CD4-positive, alpha-beta T cell treated with Interleukin-15 for 4 hours (primary cell): ENCODE results near the gene AHDC1.

Experiments
- DNase-seq: peaks from one replicate; pipeline ENCODE4 v3.0.0-alpha.2; 2020; ENCODE audit warnings: low spot score

Gene AHDC1

DNA sequence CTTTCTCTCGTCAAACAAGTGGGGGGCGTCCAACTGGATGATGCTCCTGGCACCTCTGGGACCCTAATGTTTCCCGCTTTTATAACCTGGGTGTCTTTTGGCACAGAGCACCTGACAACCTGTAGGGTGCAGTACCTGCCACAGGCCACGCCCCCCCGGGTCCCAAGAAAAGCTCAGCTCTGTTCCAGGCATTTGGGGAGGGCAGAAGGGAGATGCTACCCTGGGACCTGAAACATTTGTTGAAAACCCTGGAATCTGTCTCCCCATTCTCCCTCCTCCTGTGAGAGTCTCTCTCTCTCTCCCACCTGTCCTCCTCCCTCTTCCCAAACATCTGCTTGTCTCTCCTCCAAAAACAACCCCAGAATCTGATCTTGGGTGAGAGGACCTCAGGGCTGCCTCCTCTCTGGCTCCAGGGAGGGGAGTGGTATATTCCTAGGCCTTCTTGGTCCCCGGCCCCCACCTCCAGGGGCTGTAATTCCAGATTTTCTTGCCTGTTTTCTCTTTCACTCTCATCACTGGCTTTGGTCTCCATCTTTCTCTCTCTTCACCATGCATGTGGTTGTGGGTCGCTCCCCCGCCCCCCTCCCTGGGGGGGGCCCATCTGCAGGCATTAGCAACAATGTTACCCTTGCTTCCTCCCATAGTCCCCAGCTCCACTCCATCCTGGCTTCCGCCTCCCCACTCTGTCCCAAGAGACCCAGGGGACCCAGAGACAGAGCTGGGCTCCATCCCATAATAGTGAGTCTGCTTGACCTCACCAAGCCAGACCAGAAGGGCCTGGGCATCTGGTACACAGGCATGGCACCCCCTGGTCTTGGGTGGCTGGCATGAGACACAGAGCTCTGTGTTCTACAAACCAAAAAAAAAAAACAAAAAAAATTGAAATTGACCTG is 4.1 kb downstream of the AHDC1 start:
- DNase-seq, result no peak

DNA sequence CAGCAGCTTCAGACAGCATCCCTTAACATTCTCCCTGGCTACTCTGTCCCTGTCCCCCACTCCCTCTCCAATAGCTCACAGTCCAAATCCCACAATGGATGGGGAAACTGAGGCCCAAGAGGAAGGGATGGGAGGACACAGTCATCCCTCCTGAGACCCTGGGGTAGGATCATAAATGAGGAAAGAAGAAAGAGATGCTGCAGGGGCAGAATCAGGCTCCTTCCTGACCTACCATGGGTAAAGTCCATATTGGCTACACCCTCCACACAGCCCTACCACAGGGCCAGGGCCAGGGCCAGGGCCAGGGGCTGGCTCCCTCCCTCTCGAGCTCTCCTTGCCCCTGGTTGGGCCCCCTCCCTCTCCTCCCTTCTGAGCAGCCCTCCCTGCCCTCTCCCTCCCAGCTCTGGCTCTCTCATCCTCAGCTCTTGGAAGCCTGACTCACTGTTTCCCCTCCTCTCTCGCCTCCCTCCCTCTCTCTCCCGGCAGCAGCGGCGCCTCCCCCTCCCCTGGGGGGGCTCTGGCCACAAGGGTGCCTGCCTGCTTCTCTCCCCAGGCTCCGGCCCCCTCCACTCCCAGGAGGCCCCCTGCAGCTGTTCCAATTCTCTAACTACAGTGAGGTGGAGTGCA is 4.9 kb downstream of the AHDC1 start:
- DNase-seq, result peak; percentile 63

DNA sequence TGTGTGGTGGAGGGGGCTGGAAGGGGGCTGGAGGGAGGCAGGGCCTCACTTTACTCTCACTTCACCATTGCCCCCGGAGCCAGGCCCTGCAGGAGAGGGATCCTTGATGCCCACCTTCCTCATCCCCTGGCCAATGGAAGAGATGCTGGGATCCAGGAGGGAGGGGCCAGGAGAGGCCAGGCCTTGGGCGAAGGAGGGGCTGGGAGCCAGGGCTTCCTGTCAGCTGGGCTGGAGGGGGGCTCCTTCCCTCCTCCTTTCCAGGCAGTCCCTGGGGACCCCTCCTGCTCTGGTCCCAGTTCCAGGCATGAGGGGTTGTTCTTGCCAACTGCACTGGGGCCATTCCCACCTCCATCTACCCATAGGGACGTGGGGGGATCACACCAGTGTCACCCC is 5.7 kb downstream of the AHDC1 start:
- DNase-seq, result no peak

DNA sequence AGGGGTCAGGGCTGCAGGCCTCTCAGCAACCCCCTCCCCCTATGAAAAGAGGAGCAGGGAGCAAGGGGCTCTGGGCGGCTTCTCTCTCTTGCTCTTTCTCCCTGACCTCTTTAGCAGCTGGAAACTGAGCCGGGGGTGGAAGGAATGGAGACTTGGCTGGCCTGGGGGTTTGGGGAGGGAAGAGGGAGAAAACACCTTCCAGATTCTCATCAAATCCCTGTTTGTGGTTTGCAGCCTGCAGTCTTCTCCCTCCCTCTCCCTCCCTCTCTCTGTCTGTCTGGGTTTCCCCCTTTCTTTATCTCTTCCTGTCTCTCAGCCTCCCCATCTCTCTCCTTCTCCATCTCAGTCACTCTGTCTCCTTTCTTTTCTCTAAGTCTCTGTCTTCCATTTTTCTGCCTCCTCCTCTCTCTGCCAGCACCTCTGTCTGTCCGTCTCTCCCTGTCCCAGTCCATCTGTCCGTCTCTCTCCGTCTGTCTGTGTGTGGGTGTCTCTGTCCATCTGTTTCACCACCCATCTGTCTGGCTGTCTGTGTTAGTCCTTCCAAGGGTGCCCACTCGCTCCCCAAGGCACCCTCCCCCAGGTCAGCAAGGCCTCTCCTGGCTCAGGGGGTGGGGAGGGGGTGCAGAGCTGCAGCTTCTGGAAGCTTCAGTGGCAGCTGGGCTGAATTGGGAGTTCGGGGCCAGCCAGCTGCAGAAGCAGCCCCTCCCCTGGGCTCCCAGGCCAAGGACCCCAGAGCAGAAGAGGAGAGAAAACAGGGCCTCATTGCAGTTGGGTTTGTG is 6.2 kb downstream of the AHDC1 start:
- no peak for DNase-seq

DNA sequence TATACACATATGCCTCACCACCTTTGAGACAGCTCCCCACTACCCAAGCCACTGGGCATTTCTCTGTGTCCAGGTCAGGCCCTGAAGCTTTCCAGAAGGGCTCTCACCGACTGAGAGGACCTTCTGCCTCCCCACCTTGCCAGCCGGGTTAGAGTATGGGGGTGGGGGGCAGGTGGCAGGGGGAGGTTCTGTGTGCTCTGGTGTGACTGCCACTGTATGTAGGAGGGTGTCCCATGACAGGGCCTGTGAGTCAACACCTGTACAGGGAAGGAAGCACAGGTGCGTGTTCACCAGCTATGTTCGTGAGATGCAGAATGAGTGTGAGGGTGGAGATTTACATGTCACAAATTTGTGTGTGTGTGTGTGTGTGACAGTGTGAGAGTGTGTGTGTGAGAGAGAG is 7.0 kb downstream of the AHDC1 start:
- DNase-seq, result no peak

DNA sequence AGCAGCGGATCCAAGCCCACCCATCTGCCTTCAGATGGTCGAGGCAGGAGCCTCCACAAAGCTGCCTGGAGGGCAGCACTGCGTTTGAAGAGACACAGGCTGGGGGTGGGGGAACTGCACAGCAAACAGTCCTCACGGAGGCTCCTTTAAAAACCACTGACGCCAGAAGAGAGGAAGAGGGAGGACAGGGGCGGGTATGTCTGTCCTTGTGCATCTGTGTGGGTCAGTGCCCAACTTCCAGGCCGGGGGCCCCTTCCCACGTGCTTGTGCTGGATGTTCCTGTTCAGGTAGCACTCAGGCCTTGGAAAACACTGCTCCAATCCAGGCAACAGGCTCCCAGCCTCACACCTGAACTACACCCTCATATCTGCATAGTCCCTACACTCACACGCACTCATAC is 7.7 kb downstream of the AHDC1 start:
- DNase-seq, result no peak

DNA sequence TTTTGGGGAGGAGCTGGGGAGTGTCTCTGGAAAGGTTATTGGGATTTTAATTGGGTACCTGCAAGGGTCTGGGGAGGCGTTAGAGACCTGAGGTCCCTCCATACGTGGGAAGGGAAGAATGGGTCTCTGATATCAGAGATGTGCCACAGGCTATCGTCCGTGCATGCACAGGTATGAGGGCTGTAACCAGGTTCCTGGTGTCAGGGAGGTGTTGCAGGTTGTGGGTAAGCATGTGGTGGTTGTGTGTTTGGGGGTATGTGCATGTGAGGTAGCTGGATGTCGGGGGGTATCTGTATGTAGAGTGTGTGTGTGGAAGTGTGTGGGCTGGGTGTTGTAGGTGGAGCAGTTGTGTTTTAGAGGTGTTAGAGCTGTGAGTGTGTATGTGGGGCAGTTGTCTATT is 8.3 kb downstream of the AHDC1 start:
- DNase-seq, result no peak

DNA sequence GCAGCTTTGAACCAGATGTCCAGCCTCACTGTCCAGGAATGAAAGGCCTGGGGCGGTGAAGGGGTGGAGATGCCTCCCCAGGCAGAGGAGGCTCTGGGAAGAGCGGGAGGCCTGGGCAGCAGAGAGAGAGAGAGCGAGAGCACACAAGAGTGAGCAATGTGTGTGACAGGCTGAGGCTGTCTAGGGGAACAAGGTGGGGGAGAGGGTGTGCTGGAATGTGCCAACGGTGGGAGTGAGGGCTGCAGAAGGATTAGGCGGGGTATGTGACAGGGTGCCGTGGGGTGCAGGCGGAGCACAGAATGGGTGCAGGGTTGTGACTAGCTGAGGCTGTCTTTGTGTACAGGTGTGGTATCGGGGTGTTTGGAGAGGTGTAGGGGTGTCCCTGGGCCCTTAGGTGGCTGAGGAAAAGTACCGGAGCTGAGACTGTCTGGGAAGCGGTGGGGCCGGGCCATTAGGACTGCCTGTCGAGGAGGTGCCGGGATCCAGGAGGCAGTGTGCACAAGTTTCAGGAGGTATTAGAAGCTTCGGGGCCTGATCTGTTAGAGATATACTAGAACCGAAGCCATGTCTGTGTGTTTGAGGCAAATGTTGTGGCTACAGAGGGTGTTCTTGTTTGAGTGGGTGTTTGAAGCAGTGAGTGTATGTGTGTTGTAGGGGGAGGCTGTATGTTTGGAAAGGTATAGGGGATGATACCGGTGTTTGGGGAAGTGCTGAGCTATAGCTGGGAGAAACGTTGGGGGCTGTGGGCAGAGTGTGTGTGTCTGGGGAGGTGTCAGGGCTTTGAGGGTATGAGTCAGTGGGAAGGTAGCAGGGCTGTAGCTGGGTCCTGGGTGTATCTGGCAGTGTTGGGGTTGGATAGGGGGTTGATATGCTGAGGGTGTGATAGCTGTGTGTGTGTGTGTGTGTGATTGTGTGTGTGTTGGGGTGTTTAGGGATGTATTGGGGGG is 9.1 kb downstream of the AHDC1 start:
- peak; percentile 40 for DNase-seq

DNA sequence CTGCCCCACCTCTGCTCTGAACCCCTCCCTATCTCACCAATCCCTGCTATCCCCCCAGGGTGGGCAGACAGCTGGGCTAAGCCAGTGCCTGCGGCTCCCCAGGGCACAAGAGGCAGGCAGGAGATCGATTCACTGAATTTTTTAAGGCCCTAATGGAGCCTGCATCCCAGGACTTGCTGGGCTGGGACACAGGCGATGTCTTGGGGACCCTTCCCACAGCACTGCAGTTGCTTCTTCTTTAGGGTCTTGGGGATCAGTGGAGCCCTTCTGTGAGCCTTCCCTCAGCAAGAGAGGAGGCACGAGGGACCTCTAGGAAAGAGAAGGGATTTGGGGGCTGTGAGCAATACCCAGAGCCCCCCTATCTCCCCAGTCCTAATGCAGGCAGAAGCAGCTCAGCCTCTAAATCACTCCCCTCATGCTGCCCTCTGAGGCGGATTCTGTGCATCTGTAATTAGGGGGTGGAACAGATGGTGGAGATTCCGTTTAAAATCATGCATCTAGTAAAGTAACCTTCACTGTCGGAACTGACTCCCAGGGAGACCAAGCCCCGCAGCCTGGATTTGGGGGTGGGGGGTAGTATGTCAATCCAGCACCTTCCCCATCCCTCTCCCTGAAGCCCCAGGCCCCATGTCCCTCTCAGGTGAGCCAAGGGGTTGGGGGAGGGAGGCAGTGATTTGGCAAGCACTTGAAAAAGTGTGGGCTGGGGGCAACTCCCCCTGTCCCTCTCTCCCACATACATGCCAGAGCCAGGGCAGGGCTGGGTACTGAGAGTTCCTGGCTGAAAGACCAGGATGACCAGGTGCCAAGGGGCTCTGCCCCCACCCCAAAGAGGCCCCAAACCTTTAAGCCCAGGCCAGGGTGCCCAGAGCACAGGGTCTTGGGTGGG is 10.0 kb downstream of the AHDC1 start:
- DNase-seq, result no peak

DNA sequence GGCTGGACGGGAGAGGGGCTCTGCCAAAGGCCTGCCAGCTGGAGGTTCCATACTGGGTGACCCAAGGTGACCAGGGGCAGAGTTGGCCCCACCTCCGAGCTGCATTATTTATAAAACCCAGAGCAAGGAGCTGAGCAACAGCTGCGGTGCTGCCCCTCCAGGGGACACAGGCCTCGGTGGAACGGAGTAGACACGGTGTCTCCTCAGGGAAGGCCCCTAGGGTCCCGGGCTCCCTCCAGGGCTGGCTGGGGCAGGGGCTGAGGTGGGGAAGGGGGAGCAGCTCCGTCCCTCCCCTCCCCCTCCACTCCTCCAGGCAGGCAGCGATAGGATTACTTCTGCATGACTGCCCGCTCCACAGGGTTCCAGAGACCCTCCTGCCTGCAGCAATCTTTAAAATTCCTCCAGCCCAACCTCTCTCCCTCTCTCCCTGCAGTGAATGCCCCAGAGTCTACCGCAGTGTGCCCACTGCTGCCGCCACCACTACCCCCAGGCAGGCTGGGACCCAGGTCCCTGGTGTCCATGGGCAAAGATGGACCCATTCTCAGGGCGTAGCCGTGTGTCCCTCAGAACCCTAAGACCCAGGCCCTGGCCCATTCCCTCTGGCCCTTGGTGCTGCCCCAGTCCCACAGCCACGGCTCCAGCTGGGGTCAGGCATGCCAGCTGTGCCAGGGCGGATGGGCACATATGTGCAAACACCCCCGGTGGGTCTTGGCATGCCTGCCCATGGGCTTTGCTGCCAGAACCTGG is 10.8 kb downstream of the AHDC1 start:
- DNase-seq, result no peak

DNA sequence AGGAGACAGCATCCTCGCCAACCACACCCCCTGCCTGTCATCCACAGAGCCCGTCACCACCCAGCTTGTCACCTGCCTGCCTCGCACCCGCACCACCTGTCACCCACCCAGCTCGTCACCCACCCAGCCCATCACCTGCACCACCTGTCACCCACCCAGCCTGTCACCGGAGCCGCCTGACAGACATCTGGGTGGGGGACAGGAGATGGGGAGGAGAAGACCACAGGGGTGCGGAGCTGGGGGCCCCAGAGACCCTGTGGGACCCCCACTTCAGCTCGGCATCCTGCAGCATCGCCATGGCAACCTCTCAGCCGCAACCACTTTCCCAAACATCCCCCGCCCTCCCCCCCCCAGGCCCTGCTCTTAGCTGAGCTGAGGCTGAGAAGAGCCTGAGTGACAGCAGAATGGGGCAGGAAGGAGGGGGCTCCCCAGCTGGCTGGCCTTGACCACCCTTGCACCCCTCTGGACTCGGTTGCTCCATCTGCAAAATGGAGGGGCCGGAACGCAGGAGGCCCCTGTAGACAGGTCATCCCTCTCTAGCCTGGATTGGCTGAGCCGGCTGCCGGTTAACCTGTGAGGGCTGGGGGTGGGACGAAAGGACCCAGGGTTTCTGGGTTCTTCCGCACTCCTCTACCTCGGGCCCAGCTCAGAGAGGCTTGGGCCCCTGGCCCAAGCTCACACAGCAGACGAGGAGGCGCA is 11.6 kb downstream of the AHDC1 start:
- DNase-seq, result no peak

DNA sequence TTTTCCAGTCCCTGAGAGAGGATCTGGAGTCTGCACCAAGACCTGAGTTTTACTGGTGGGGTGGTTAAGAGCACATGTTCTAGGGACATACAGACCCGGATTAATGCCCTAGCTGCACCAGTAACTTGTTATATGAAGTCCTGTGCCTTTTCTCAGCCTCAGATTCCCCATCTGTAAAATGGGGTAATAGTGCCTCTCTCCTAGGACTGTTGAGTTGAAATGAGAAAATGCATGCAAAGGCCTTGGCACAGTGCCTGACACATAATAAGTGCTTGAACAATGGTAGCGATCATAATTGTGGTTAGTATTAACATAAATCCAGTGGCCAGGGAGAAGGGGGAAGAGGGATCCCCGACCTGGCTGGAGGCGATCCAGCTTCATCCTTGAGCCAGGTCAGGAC is 12.3 kb downstream of the AHDC1 start:
- DNase-seq, result no peak

DNA sequence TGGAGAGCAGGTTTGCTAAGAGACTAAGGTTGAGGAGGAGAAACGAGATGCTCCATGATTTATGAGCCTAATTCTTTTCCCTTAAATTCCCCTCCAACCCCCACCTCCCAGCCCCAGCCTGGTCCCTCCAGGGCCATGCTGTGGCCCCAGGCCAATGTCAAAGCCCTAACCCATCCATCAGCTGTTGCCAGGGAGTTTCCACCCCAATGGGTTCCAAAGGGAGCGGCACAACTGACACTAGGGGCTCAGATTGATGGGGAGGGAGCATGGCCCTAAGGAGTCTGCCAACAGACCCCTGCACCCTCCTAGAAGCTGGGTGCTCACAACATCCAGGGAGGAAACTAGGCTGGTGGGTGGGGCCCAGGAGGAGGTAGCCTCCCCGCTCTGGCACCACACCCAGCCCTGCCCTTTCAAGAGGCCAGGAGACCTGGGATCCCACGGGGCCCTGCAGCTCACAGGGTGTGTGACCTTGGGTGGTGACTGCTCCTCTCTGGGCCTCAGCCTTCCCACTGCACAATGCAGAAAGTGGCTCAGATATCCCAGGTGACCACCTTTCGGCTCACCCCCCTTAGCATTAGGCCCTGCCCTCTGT is 12.9 kb downstream of the AHDC1 start:
- DNase-seq, result no peak

DNA sequence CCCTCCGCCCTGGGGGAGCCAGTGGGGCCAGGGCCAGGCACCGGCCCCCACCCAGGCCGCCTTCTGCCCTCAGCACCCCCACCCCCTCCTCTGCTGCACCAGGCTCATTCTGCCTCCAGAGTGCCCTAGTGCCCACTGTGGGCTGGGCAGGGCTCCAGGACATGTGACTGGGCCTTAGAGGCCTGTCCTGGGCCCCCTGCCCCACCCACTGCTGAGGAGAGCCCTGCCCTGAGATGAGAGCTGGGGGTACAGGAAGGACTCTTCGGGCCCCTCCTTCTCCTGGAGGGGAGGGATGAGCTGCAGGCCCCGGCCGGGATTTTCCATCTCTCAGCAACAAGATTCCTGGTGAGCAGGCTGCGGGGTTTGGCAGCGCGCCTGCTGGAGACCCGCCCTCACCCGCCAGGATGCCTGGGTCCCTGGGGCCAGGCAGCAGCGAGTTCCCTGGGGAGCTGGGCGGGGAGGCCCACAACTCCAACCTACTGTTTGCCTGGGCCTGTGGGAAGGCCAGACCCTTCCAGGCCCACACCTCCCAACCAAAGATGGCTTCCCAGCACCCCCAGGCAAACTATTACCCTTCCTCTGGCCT is 14.0 kb downstream of the AHDC1 start:
- DNase-seq, result no peak

DNA sequence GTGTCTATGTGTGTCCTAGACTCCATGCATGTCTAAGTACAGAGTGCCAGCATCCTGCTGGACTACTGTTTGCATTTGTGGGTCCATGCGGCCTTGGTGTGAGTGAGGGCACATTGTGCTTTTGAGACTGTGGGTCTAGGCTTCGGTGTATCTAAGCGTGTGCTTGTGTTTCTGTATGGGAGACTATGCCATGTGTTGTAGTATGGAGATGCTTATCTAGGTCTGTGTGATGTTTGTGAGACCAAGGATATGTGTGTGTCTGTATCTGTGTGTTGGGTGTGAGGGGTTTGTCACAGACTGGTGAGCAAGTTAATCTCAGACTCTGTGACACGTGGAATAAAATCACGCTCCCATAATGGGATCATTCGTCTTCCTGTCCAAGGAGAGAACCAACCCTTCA is 14.5 kb downstream of the AHDC1 start:
- no peak for DNase-seq

DNA sequence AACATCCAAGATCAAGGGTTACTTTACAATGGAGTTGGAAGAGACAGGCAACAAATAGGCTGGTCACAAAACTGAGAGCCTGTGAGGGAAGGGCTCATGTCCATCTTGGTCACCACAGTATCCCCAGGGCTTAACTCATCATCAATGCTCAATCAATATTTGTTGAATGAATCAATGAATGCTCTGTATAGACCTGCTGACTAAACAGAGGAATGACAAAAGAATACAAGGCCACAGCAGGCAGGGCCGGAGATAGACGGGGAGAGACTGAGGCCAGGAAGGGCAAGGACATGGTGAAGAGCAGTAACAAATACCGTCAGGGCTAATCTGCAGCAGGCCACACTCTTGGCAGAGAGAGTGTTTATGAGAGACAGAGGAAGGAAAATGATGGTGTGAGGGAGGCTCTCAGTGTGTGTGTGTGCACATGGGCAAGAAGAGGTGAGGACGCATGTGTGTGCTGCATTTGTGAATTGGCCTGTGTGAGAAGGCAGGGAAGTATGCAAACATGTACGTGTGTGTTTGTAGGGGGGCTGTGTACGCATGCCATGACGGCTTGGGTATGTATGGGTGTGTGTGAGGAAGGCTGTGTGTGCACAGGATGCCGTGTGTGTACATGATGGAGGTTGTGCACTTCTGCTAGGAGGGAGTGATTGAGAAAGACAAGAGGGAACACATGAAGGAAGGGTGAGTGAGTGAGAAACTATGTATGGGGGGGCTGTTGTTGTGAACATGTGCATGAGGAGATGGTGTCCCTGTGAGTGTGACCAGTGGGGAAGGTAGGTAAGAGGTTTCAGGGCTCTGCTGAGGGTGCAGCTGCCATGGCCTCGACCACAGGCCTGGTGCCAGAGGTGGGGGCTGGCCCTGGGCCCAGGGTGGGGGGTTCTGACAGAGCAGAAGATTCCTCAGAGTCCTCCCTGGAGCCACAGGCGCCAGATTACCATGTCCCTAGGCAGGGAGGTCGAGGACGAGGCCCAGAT is 15.4 kb downstream of the AHDC1 start:
- DNase-seq, result no peak

DNA sequence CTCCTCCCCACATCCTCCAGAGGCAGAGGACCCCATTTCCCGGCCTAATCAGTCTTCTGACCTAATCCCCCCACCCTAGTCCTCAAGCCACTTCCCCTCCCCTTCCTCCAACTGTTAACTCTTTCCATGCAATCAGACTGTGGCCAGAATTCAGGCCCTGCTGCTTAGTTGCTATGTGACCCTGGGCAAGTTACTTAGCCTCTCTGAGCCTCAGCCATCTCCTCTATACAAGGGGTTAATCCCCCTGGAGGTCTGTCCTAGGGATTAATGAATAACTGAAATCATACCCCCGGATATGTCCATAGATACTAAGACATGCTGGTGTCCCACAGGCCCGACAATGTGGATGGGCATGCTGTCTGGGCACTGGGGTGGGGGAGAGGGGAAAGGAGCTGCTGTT is 18.3 kb downstream of the AHDC1 start:
- no peak for DNase-seq
